GM18508 (cell line): Measurements from ENCODE around the gene CYP39A1.

Source experiments
- ATAC-seq: cut with Tn5 transposase; IDR thresholded peaks from one replicate; pipeline ENCODE4 v1.9.1; 2021; ENCODE audit warnings: moderate number of reproducible peaks; ENCODE audit not compliant: insufficient read depth, unreplicated experiment

CYP39A1 gene

GRCh38 chr6:46605091-46605797 is 47.4 kb downstream of the CYP39A1 start:
- peak; percentile 85 for ATAC-seq

GRCh38 chr6:46598215-46598614 is 54.4 kb downstream of the CYP39A1 start:
- no peak for ATAC-seq

- ATAC-seq: no peak
These were observed 59.9 kb downstream of the CYP39A1 start for GRCh38 chr6:46592740-46593139.

- ATAC-seq: no peak
These were observed 60.6 kb downstream of the CYP39A1 start for GRCh38 chr6:46592046-46592445.

DNA sequence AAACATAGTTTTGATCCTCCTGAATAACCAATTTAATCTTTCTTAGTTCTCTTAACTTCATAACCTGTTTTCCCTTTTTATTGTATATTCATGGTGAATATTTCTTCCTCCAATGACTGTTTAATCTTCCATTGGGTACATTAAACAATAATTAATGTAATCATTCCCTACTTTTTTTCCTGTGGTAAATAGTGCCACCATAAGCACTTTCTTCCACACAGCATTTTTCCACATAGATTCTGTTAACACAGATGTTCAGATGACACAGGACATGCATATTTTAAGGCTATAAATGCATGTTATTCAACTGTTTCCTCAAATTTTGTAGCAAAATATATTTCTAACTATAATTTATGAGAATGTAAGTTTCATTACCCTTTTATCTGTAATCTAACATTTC is 61.9 kb downstream of the CYP39A1 start:
- no peak for ATAC-seq

- no peak for ATAC-seq
These were observed 65.7 kb downstream of the CYP39A1 start for GRCh38 chr6:46586906-46587305.

DNA sequence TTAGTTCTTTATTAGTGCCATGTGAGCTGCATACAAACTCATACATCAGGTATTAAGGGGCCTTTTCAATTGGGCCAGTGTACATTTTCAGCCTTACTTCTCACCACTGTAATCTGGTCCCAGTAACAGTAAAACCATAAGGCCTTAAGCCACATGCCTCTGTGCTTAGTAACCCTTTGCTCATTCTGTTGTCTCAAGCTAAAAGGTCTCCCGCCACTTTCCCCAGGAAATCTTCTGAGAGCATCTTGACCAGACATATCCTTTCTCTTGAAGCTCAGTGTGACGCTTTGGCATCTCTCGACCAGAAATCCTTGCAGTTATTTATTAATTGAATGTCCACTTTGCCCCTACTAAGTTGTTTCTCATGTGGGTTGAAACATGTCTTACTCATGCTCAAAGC is 68.0 kb downstream of the CYP39A1 start:
- no peak for ATAC-seq

DNA sequence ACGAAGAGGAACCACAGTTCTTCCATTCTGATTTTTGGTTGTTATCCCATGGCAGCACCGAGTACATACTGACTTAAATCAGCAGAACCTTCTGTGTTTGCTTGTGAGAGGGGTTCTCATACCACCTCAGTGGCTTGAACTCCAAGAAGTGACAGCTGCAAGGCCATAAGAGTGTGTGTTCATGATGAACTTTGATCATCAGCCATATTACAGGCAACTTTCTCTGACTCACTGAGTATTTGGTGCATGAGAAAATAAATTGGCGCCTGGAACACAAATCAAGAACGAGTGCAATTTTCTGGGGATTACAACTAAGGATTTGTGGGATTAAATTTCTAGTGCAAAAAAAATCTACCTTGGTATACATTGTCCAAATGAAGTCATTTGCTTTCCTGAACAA is 68.9 kb downstream of the CYP39A1 start:
- ATAC-seq: no peak

DNA sequence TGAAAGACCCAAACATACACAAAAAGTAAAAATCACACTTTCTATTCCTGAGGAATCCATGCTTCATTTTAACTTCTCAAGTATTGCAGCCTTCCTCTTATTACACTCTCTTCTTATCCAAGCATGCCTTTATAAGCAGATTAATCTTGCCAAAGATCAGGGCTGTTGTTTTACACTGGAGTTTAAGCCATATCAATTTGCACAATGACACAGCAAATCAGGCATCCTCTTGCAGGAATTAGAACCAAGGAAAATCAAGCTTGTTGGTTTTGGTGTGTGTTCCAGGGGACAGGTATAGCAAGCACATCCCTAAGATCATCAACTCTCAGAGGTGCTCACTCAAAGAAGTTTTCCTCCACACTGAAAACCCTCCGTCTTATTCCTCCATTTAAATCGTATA is 69.5 kb downstream of the CYP39A1 start:
- ATAC-seq: no peak

DNA sequence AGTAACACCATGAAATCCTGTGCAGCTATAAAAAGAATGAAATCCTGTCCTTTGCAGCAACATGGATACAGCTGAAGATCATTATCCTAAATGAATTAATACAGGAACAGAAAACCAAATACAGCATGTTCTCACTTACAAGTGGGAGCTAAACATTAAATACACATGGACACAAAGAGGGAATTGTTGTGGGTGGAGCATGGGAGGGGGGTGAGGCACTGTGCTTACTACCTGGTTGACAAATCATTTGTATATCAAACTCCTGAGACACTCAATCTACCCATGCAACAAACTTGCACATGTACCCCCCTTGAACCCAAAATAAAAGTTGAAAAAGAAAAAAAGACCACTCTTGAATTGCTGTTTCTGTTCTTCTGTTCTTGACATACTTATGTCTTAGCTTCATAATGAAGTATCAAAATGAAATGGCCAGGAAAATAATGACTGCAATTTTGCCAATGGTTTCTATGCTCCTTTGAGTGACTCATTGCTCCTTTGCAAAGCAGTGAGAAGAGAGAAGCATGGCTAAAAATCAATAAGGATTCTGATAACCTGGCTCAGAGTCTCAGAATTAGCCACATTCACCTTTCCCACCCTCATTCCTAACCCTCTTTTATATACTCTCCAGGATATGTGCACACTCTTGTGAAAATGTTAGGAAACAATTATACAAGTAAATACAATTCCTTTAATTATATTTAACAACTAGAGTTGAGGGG is 71.0 kb downstream of the CYP39A1 start:
- ATAC-seq: no peak

GRCh38 chr6:46575530-46575929 is 77.1 kb downstream of the CYP39A1 start:
- no peak for ATAC-seq

DNA sequence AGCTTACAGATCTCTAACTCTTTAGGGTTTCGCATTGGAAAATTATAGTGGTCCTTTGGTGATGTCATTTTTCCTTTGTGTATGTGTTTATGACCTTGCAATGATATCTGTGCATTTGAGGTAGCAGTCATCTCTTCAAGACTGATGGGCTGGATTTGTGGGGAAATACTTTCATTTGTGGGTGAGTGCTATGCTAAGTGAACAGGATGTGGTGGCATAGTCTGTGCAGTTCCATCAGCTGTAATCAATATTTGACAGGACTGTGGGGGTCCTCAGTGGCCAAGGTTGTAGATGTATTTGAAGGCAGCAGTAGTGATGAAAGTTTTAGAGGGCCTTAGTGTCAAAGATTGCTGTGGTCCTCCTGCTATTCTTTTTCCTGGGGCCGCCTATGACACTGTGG is 79.5 kb downstream of the CYP39A1 start:
- no peak for ATAC-seq

DNA sequence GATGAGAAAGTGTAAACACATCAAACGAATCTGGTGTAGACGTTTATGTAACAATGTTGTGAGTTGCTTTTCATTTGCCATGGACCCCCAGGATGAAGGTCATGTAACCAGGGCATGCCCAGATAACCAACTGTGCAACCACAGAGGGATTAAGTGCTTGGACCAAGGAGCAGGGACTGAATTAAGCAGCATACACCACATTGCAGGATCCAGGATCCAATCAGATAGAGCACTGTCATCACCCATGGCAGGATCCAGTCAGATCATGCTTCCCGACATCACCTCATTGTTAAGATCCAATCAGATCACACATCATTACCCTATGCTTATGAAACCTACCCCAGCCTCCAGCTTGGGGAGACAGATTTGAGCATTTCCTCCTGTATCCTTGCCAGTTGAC is 87.1 kb downstream of the CYP39A1 start:
- no peak for ATAC-seq

DNA sequence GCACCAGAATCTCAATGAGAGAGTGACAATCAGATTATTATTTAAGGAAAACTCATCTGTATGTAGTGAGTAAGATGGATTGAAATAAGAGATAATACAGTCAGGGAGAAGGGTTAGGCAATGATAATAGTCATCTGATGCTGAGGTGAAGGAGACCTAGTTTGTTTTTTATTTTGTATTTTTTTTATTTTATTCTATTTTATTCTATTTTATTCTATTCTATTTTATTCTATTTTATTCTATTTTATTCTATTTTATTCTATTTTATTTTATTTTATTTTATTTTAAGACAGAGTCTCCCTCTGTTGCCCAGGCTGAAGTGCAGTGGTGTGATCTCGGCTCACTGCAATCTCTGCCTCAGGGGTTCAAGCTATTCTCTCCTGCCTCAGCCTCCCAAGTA is 88.7 kb downstream of the CYP39A1 start:
- no peak for ATAC-seq

GRCh38 chr6:46556053-46556452 is 96.6 kb downstream of the CYP39A1 start:
- ATAC-seq: no peak

- ATAC-seq: no peak
These were observed 97.5 kb downstream of the CYP39A1 start for GRCh38 chr6:46555129-46555528.

DNA sequence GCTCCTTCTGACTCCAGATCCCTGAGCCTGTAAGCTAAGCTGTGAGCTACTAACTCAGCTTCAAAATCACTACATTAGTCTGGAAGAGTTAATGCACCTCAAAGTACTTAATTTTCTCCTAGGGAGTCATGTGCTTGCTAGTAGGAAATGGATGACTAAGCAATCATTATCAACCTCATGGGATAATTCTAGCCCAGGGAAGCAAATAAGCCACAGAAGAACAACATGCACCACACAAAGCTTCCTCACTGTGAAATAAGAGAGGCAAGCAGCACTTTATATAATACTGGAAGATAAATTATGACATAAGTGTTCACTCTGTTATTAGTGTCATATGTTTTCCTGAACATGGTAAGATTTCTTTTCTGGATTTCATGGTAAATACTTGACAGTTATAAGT is 103.5 kb downstream of the CYP39A1 start:
- no peak for ATAC-seq

DNA sequence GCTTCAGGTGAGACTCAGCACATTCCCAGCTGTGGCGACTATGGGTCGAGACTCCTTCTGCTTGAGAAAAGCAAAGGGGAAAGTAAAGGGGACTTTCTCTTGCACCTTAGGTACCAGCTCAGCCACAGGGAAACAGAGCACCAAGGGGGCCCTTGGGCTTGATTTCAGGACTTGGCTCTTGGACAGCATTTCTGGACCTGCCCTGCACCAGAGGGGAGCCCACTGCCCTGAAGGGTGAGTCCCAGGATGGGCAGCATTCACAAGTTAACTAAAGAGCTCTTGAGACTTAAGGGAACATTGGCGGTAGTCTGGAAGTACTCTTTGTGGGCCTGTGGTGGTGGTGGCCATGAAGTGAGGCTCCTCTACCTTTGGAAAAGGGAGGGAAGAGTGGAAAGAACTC is 111.1 kb downstream of the CYP39A1 start:
- ATAC-seq: no peak

DNA sequence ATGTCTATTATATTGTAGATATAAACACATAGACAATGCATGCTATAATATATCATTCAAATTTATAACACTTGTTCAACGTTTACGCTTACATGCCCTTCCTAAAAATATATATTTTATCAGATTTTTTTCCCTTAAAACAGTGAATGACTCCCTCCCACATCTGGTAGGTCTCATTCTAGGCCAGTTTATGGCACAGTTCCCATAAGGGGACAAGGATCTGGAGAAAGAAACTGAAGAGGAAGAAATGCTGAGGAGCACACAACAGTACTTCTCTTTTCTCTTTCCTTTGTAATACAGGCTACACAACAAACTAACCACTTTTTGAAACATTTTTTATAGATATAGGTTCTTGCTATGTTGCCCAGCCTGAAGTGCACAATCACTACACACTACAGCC is 112.8 kb downstream of the CYP39A1 start:
- no peak for ATAC-seq

GRCh38 chr6:46538800-46539480 is 113.7 kb downstream of the CYP39A1 start:
- ATAC-seq: no peak

- ATAC-seq: no peak
These were observed 121.7 kb downstream of the CYP39A1 start for GRCh38 chr6:46530896-46531295.
